Activated CD8-positive, alpha-beta memory T cell treated with anti-CD3 and anti-CD28 coated beads for 24 hours (primary cell): ENCODE measurements around the gene SPEG.
A peak's percentile ranks its signal among the peaks of the same experiment; 100 is the strongest.

Experiments
- DNase-seq: peaks from one replicate; pipeline ENCODE4 v3.0.0-alpha.2; 2020

The SPEG gene

GRCh38 chr2:219538504-219538951 lies 103.9 kb downstream of the SPEG start:
- no peak for DNase-seq

GRCh38 chr2:219538956-219539788 lies 104.5 kb downstream of the SPEG start:
- no peak for DNase-seq

- DNase-seq: no peak
These were observed 105.5 kb downstream of the SPEG start for GRCh38 chr2:219539926-219540678.

- DNase-seq: no peak
These were observed 106.3 kb downstream of the SPEG start for GRCh38 chr2:219540784-219541504.

GRCh38 chr2:219541611-219542180 lies 107.1 kb downstream of the SPEG start:
- DNase-seq: peak; percentile 93

- no peak for DNase-seq
These were observed 108.4 kb downstream of the SPEG start for GRCh38 chr2:219542931-219543595.

GRCh38 chr2:219543596-219544358 lies 109.1 kb downstream of the SPEG start, which contains the start of the genes CHPF and TMEM198:
Gene CHPF (minus strand): TSS chr2:219543809. CDS start chr2:219543538, 271 bp downstream.
Gene TMEM198 (plus strand): TSS chr2:219544028. CDS start chr2:219544728, 700 bp downstream.
- peak; percentile 96 for DNase-seq

GRCh38 chr2:219544567-219544966 lies 109.9 kb downstream of the SPEG start:
- DNase-seq: no peak

GRCh38 chr2:219545295-219545942 lies 110.8 kb downstream of the SPEG start:
- no peak for DNase-seq

- DNase-seq: no peak
These were observed 111.3 kb downstream of the SPEG start for GRCh38 chr2:219545943-219546352.

GRCh38 chr2:219547621-219548020 lies 113.0 kb downstream of the SPEG start:
- no peak for DNase-seq
